DMS153 (cell line): ENCODE data around the gene PBX4.

Source experiments
- DNase-seq: peaks from one replicate; lab custom pipeline; 2025; lab: John Stamatoyannopoulos, UW

Gene PBX4

GRCh38 chr19:19524053-19524452, 94.4 kb downstream of the PBX4 start:
- DNase-seq, result no peak

GRCh38 chr19:19523177-19523576, 95.3 kb downstream of the PBX4 start:
- DNase-seq, result no peak

GRCh38 chr19:19520989-19521388, 97.5 kb downstream of the PBX4 start:
- no peak for DNase-seq

- no peak for DNase-seq
Measured at GRCh38 chr19:19517235-19517619, 101.3 kb downstream of the PBX4 start.

GRCh38 chr19:19515642-19516519, 102.6 kb downstream of the PBX4 start, which contains the start of gene NDUFA13:
Gene NDUFA13 (plus strand): TSS chr19:19516225. CDS start chr19:19516239, 14 bp downstream.
- DNase-seq, result peak; percentile 83

- DNase-seq, result no peak
Measured at GRCh38 chr19:19514881-19515641, 103.4 kb downstream of the PBX4 start, which contains the start of gene TSSK6. Gene TSSK6 (minus strand): TSS chr19:19515548. CDS start chr19:19515427, 121 bp downstream.

- no peak for DNase-seq
Measured at GRCh38 chr19:19514215-19514657, 104.3 kb downstream of the PBX4 start.

- DNase-seq, result no peak
Measured at GRCh38 chr19:19513682-19514081, 104.8 kb downstream of the PBX4 start.
